Suppressor macrophage treated with lipopolysaccharide for 1 hour (primary cell): ENCODE measurements around the gene GFAP.
"Not testable (repeated sequence)": the region's sequence is repeated elsewhere in the genome, so short reads cannot be mapped to it uniquely, and the experiment has no call there.

Source experiments
- DNase-seq, 3 donors: peaks; one replicate each; pipeline ENCODE4 v3.0.0-alpha.2; 2020 to 2022

GFAP gene

GRCh38 chr17:44915321-44915726, at the start of gene GFAP:
GFAP (minus strand) TSS chr17:44915500; CDS start chr17:44915486, 14 bp downstream.
- DNase-seq = no peak

DNA sequence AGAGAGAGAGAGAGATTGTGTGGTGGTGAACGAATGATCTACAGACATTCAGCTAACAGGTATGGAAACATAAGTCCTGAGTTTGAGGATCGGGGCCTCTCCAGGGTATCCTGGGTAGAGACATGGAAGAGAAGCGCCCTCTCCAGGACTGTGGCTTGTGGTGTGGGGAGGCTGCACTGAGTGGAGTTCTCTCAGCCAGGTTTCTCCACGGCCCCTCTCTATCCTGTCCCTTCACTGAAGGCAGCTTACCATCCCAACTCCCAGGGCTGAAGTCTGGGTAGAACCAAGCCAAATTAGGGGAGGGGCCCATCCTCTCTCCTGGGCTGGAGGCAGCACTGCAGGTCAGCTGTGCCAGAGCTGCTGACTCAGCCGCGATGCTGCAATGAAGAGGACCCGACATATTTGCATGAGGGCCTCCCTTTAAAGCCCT, 46.6 kb upstream of the GFAP start:
- no peak for DNase-seq

- DNase-seq = no peak
These were observed 45.4 kb upstream of the GFAP start for GRCh38 chr17:44960691-44961090.

- DNase-seq = peak in 2 of 3 donors; percentile 27
These were observed 44.7 kb upstream of the GFAP start for GRCh38 chr17:44959821-44960531.

DNA sequence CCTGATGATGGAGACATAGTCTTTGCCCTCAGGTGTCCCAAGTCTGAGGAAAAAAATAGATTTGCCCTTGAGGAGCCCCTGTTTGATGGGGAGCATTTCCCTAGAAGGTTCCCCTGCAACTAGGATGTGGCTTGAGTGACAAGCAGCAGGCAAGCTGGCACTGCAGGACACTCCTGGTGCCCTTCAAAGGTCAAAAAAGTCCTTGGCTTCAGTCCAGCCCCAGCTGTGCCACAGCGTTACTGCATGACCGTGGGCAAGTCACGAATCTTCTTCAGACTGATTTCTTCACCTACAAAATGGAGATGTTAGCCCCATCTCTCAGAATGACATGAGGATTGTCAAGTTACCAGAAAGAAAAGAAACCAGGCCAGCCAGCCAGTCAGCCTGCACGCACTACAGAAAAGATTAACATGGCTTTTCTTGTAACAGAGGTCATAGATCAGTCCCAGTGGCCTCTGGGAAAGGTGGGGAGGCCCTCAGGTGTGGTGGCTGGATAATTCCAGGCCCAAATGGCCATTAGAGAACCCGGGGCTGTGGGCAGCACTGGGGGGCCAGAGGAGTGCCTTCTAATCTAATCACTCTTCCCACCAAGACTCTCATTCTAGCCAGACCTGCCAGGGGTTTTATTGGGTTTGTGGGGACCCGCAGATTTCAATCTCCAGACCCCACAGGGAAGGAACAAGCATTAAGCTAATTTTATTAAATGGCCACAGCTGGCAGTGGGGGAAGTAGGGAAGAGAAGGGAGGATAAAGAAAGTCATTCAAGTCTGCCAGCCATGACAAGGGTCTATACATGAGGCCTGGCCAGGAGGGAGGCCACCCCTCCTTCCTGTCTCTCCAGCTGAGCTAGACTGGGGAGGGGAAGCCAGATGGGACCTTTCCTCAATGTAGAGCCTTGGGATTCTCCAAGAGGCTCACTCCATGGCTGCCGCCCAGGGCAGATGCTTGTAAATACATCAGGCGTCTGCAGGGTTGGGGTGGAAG, 42.0 kb upstream of the GFAP start:
- no peak for DNase-seq

DNA sequence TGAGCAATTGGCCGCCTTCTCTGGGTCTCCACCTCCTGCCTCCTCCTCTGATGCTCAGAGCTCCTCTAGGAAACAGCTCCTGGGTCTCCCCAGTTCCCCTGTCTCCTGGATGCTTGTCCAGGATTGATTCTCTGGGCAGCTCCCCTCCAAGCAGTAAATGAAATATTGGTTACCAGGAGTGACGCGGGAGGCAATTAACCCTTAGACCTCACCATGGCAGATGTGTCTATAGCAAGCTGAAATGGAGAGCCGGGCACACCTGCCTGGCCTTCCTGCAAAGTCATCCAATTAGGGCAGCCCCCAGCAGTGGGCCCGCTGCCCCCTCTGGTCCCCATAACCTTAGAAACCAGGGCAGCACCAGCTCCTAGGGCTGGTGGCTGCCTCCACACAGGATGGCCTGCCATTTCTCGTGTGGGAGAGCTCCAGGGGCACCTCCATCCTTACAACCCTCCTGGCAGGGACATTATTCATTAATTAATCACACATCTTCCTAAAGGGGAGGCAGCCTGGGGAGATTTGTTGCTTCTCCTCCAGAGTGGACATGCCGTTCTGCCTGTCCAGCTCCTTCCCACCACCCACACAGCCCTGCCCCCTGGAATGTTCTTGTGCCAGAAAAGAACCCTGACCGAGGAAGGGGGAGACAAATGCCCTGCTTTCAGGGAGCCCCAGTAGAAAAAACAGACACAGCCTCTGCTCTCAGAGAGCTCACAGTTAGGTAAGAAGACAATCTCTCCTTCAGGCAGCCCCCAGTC, 40.5 kb upstream of the GFAP start:
- DNase-seq = no peak

DNA sequence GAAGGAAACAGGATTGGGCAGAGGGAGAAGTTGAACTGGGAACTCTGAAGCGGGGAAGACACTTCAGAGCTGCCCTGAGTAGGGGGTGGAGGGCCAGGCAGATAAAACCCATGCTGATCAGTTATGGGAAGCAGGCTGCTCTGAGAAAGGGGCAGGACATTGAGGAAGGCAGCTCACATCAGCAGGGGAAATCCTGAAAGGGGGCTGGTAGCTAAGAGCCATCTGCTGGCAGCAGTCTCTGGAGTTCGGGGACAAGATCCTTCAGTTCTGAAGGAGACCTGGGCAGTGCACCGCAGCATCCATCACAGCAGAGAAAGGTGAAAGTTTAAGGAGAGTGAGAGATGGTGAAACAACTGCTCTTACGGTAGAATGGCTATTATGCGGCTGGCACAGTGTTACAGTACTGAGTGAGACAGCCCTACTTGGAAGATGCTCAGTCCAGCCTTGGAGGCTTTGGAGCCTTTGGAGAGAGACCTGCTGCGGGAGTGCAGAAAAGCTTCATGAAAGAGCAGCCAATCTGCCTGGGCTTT, 37.7 kb upstream of the GFAP start:
- DNase-seq = peak in 2 of 3 donors; percentile 21 to 26

- DNase-seq = no peak
These were observed 33.1 kb upstream of the GFAP start for GRCh38 chr17:44948315-44948795.

GRCh38 chr17:44947461-44948314, 32.4 kb upstream of the GFAP start, which contains the start of gene KIF18B:
KIF18B (minus strand) TSS chr17:44947773; CDS start chr17:44936344, 11,429 bp downstream.
- DNase-seq = peak; percentile 94 to 96 (median 95)

GRCh38 chr17:44945652-44946051, 30.4 kb upstream of the GFAP start:
- DNase-seq = not testable (repeated sequence)

DNA sequence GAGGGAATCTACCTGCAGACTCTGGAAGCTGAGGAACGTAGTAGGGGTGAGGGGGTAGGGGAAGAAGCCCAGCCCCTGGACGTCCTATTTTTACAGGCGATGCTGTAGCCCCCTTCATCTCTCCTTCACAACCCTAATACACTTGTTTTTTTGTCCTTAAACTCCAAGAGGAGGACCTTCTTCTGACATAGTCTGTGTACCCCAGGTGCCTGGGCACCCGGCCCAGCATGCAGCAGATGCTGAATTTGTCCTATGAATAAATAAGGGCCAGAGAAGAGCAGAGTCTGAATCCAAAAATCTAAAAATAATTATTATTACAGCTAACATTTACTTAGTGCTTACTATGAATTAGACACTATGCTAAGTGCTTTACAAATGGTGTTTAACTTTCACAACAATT, 27.2 kb upstream of the GFAP start:
- DNase-seq = no peak

DNA sequence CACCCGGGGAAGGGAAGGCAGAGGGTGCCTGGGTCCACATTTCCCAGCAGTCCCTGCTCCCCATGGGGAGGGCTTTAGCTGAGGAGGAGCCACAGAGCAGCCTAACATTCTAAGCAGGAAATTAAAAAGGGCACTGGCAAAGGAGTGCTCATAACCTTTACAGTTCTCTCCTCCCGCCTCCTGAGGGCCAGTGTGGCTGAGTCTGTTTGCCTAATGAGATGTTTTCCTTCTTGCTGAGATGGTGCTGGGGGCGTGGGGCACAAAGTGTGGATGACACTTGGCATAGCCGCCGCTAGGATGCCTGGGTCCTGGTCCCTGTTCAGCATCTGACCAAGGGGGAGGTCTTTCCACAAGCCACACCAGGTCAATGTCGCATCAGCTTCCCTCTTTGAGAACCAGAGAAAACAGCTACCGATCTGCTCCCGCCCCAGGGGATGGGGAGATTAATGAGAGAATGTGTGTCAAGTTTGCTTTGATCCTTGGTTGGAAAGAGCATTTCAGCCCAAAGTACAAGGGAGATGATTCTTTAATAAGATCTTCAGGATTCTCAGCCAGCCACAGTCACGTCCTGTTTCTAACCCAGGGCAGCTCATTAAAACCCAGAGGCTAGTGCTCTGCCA, 26.5 kb upstream of the GFAP start:
- no peak for DNase-seq

GRCh38 chr17:44940768-44941167, 25.5 kb upstream of the GFAP start:
- DNase-seq = no peak

DNA sequence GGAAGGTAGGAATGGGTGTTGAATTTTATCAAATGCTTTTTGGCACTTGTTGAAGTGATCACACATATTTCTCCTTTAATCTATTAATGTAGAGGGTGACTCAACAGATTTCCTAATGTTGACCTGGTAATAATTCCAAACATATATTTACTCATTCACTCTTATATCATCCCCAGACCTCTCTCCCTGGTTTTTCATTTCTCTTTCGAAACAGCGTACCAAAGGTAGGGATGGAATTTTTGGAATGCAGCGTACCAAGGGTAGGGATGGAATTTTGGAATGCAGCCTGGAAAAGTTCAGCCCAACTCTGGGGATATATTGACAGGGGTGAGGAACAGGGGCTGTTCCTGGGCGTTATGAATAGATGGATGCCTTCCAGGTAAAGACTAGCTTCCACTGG, 25.0 kb upstream of the GFAP start:
- DNase-seq = no peak

DNA sequence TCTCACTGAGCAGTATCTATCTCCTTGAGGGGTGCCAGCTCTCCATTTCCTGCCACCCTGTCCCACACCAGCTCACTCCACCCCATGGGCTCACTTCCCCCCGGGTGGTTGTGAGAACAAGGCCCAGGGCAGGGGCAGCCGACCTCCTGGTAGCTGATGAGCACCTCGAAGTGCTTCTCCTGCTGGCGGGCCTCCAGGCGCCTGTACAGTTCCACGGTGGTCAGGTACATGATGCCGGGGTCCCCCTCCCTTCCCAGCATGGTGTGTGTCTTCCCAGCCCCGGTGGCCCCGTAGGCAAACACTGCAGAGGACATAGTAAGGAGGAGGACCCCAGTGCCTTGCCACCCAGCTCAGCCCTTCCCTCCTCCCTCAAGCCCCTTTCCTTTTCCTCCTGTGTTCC, 19.8 kb upstream of the GFAP start:
- DNase-seq = no peak

GRCh38 chr17:44934745-44935105, 19.4 kb upstream of the GFAP start:
- DNase-seq = no peak

DNA sequence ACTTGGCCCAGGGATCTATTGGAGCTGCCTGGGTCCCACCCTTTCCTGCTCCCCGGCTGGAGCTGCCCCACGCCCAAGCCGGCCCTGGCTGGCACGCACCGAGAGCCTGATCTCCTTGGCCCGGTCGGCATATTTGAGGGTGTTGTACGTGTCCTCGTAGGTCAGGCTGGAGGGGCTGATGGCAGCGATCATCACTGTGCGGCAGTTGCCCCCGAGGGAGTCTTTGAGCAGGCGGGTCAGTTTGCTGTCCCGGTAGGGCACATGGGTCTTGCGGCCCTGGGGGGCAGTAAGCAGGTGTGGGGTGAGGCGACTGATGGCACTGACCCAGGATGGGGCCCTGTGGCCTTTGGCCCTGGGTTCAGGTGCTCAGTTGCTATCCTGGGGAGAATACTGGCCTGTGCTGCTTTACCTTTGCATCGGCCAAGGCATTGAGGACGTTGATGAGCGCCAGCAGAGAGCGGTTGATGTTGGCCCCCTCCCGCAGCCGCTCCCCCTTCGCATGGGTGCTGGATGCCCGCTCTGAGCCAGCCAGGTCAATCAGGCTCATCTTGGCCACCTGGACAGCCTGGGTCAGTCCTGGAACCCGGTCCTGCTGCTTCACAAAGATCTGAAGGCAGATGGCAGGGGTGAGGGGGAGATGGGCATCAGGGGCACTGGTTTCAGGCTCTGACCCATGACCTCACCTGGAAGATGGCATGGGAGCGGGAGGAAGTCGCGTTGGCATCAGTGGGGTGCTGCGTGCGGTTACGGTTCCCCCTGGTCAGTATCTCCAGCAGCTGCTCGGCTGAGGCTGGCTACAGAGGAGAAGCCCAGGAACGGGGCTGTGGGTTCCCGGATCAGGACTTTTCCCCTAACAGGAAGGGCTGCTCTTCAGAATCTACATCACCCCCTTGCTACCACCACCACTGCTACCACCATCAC, 18.8 kb upstream of the GFAP start:
- no peak for DNase-seq

GRCh38 chr17:44932787-44933097, 17.4 kb upstream of the GFAP start:
- no peak for DNase-seq

DNA sequence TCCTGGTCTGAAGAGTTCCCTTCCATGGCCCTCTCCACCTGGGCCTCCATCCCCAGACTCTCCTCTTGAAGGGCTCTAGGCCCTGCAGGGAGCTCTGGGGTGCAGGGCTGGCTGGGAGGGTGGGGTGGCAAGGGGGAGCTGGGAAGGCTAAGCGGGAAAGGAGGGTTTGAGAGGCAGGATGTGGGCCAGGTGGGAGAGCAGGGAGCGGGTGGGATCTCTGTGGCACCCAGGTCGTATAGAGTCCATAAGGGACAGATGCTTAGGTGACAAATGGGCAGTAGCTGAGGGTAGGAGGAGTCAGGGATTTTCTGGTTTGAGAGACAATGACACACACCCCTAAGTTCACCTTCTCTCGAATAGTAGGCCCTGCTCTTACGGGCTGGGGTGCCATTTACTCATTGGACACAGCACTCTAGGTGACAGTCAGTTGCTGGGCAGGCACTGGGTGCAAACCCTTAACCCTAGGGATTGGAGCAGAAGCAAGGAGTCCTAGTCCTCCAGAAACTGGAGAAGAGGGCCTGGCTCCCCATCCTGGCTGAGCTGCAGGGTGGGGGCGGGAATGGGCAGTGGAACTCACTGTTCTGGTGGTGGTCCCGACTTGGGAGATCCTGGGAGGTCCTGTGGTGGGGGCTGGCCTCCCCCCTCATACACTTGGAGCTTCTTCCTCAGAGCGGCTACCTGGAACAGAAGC, 16.9 kb upstream of the GFAP start:
- DNase-seq = no peak

DNA sequence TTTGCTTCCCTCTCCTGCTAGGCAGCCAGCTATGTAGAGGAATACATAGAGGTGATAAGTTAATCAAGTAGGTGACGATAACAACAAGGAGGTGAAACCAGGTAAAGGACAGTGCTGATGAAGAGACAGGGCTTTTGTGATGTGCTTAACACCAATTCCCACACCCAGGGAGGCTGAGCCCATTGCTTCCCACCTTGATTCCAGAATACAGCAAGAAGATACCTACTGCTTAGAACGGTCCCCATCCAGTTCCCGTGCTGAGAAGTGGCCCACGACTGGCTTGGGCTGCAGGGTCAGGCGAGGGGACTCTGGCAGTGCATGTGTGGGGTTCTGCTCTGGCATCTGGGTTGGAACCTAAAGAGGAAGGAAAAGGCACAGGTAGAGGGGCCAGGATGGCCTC, 16.1 kb upstream of the GFAP start:
- no peak for DNase-seq
